Stromal cell of bone marrow (primary cell): ENCODE measurements around the gene GADD45A.
"Not testable (repeated sequence)": the region's sequence is repeated elsewhere in the genome, so short reads cannot be mapped to it uniquely, and the experiment has no call there.

Experiments
- DNase-seq: peaks from one replicate; pipeline ENCODE4 v3.0.0-alpha.2; 2012; ENCODE audit warnings: low read depth

The GADD45A gene

GRCh38 chr1:67685067-67685557 lies at the start of gene GADD45A:
Gene GADD45A, plus strand, starts transcription at chr1:67685201. Its CDS starts 294 bp downstream, at chr1:67685495.
- DNase-seq, result peak; percentile 100

- no peak for DNase-seq
Measured at GRCh38 chr1:67636146-67636545, 48.9 kb upstream of the GADD45A start.

- no peak for DNase-seq
Measured at GRCh38 chr1:67639361-67639760, 45.6 kb upstream of the GADD45A start.

- no peak for DNase-seq
Measured at GRCh38 chr1:67642629-67643028, 42.4 kb upstream of the GADD45A start.

GRCh38 chr1:67644566-67644965 lies 40.4 kb upstream of the GADD45A start:
- no peak for DNase-seq

GRCh38 chr1:67645495-67646144 lies 39.4 kb upstream of the GADD45A start:
- peak; percentile 84 for DNase-seq

GRCh38 chr1:67646145-67647035 lies 38.6 kb upstream of the GADD45A start:
- no peak for DNase-seq

GRCh38 chr1:67647036-67647798 lies 37.8 kb upstream of the GADD45A start:
- DNase-seq, result no peak

- no peak for DNase-seq
Measured at GRCh38 chr1:67647814-67648358, 37.1 kb upstream of the GADD45A start.

GRCh38 chr1:67648582-67649326 lies 36.2 kb upstream of the GADD45A start:
- DNase-seq, result no peak

- DNase-seq, result no peak
Measured at GRCh38 chr1:67650061-67650460, 34.9 kb upstream of the GADD45A start.

- DNase-seq, result no peak
Measured at GRCh38 chr1:67651031-67651430, 34.0 kb upstream of the GADD45A start.

GRCh38 chr1:67652800-67653199 lies 32.2 kb upstream of the GADD45A start:
- DNase-seq, result peak; percentile 80

- DNase-seq, result no peak
Measured at GRCh38 chr1:67653304-67653703, 31.7 kb upstream of the GADD45A start.

GRCh38 chr1:67655581-67655980 lies 29.4 kb upstream of the GADD45A start:
- no peak for DNase-seq

- DNase-seq, result not testable (repeated sequence)
Measured at GRCh38 chr1:67657152-67657551, 27.8 kb upstream of the GADD45A start.

- no peak for DNase-seq
Measured at GRCh38 chr1:67659229-67659628, 25.8 kb upstream of the GADD45A start.

- DNase-seq, result no peak
Measured at GRCh38 chr1:67662884-67663283, 22.1 kb upstream of the GADD45A start.

GRCh38 chr1:67664048-67664447 lies 21.0 kb upstream of the GADD45A start:
- no peak for DNase-seq

- not testable (repeated sequence) for DNase-seq
Measured at GRCh38 chr1:67665307-67665706, 19.7 kb upstream of the GADD45A start.

- DNase-seq, result no peak
Measured at GRCh38 chr1:67666636-67667035, 18.4 kb upstream of the GADD45A start.
